NCI-H2196 treated with DMSO at 0.1 percent for 48 hours (cell line): Measurements from ENCODE around the gene LPAR4.
"Not testable (repeated sequence)": the region's sequence is repeated elsewhere in the genome, so short reads cannot be mapped to it uniquely, and the experiment has no call there.

Experiments used
- DNase-seq: peaks from one replicate; lab custom pipeline; 2025; ENCODE audit not compliant: unreplicated experiment; lab: John Stamatoyannopoulos, UW

LPAR4 gene, protein sequence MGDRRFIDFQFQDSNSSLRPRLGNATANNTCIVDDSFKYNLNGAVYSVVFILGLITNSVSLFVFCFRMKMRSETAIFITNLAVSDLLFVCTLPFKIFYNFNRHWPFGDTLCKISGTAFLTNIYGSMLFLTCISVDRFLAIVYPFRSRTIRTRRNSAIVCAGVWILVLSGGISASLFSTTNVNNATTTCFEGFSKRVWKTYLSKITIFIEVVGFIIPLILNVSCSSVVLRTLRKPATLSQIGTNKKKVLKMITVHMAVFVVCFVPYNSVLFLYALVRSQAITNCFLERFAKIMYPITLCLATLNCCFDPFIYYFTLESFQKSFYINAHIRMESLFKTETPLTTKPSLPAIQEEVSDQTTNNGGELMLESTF

GRCh38 chrX:78747489-78747888, at the start of gene LPAR4:
LPAR4 (plus strand) TSS chrX:78747720; CDS start chrX:78754870, 7,150 bp downstream.
- no peak for DNase-seq

GRCh38 chrX:78706071-78706470, 41.4 kb upstream of the LPAR4 start:
- DNase-seq: no peak

GRCh38 chrX:78708262-78708661, 39.3 kb upstream of the LPAR4 start:
- no peak for DNase-seq

GRCh38 chrX:78708816-78709215, 38.7 kb upstream of the LPAR4 start:
- no peak for DNase-seq

DNA sequence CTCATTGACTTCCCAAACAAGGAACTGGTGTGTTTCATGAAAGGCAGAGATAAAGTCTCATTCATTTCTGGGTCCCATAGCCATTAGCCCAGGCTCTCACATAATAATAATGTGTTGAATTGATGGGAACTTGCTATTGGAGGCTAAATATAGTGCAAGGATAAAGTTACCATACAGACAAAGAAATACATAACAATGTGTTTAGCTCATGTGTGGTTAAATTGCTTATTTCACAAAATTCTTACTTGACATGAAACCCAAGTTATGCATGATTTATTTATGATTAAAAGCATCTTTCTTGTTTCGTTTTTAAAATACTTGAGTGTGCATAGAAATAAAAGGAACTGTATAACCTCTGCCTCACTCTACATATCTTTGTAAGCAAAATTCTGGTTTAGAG, 37.3 kb upstream of the LPAR4 start:
- no peak for DNase-seq

GRCh38 chrX:78712336-78712735, 35.2 kb upstream of the LPAR4 start:
- no peak for DNase-seq

- DNase-seq: no peak
These were observed 22.2 kb upstream of the LPAR4 start for GRCh38 chrX:78725287-78725686.

DNA sequence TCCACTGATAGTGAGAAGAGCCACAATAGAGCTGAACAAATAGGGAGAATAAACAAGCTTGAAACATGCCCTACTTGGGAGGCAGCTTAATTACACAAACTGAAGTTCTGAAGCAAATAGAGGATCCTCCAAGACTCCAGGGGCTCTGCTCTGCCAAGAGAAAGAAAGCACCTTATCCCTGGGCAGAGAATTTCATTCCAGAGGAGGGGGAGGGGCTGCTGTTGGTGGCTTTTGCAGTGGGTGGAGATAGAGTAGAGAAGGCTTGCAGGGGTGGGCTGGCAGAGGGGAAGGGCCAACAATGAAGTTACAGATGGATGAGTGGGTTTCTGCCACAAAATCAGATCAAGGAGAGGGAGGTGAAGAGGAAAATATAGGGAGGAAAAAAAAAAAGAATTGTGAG, 1.0 kb upstream of the LPAR4 start:
- no peak for DNase-seq

- no peak for DNase-seq
These were observed 451 bp downstream of the LPAR4 start for GRCh38 chrX:78747971-78748370.

GRCh38 chrX:78748846-78749245, 1.3 kb downstream of the LPAR4 start:
- DNase-seq: no peak

GRCh38 chrX:78753571-78753970, 6.1 kb downstream of the LPAR4 start:
- no peak for DNase-seq

DNA sequence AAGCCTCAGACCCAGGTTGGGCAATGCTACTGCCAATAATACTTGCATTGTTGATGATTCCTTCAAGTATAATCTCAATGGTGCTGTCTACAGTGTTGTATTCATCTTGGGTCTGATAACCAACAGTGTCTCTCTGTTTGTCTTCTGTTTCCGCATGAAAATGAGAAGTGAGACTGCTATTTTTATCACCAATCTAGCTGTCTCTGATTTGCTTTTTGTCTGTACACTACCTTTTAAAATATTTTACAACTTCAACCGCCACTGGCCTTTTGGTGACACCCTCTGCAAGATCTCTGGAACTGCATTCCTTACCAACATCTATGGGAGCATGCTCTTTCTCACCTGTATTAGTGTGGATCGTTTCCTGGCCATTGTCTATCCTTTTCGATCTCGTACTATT, 7.4 kb downstream of the LPAR4 start:
- no peak for DNase-seq

GRCh38 chrX:78759081-78759480, 11.6 kb downstream of the LPAR4 start:
- DNase-seq: no peak

GRCh38 chrX:78769101-78769755, 21.7 kb downstream of the LPAR4 start:
- DNase-seq: no peak

DNA sequence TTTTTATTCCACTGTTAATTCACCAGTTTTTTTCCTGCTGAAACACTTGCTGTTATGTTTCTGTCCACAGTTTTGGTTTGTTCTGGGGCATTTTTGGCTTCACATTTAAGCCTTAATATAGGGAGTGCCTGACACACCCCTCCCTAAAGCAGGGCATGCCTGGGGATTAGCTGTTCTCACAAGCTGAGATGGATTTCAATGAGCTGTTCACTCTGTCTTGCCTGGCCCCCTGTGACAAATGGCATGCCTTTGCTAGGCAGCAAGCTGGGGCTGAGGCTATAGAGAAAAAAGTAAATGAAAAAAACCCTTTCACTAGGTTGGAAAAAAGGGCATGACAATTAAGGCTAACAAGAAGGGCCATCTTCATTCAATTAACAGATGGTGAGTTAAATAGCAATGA, 22.4 kb downstream of the LPAR4 start:
- no peak for DNase-seq

- DNase-seq: no peak
These were observed 49.4 kb downstream of the LPAR4 start for GRCh38 chrX:78796916-78797315.

DNA sequence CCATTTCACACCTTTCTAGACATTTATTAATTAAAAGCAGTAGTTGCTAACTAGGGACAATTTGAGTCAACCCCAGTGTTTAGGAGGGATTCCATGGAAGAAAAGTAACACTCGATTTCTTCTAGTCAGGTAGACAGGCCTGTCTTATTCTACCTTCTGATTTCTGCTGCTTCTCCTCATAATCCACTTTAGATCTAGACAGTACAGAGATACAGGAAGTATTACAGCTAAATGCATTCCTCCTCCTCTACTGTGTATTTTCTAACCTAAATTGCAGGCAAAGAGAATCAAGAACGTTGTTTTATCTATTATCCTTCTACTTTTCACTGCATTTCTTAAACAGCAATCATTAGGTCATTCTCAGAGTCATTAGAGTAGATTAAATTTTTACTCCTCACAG, 52.6 kb downstream of the LPAR4 start:
- no peak for DNase-seq

GRCh38 chrX:78800694-78801093, 53.2 kb downstream of the LPAR4 start:
- DNase-seq: no peak

DNA sequence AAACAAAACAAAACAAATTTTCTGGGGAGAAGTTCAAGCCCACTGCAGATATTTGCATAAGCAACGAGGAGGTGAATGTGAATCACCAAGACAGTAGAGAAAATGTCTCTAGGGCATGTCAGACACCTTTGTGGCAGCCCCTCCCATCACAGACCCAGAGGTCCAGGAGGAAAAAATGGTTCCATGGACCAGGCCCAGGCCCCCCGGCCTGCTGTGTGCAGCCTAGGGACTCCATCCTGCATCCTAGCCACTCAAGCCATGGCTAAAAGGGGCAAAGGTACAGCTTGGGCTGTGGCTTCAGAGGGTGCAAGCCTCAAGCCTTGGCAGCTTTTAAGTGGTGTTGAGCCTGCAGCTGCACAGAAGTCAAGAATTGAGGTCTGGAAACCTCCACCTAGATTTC, 54.0 kb downstream of the LPAR4 start:
- DNase-seq: no peak

GRCh38 chrX:78802526-78802925, 55.0 kb downstream of the LPAR4 start:
- DNase-seq: not testable (repeated sequence)
